K562 (cell line): ENCODE measurements around the gene CDYL. TPM values are rescaled to one million over a fixed set of nuclear protein-coding genes. Genes with fewer than 3 reads are reported as not detected.

Experiments used
- ATAC-seq: fragments of 200-7000 bp; cut with Tn5 transposase; 3 replicates; pipeline ENCODE4 v1.9.1; 2020; ENCODE audit warnings: moderate library complexity
- BruUV-seq: library from RNA; stranded (reverse); fragments of 400-500 nt; replicated peaks from 2 replicates; lab custom pipeline; 2021; lab: Mats Ljungman, UMichigan
- CTCF ChIA-PET: fragments of 300-600 bp; formaldehyde crosslinking; extraction: SDS; loops from one replicate; lab custom pipeline; 2021; ENCODE audit warnings: low intra/inter-chr PET ratio; lab: Yijun Ruan, JAX
- POLR2A ChIA-PET: fragments of 300-600, 350-650 bp; sonication (Branson Sonifier 250); formaldehyde crosslinking; extraction: SDS; loops from one replicate; lab custom pipeline; 2021; ENCODE audit warnings: antibody characterized with exemption, inconsistent platforms; lab: Yijun Ruan, JAX
- DNase-seq, 4 experiments: peaks; one replicate each; pipeline versions ENCODE4 v3.0.0 to v3.0.0-alpha.2; 2011 to 2018; ENCODE audit warnings: low spot score in 3 of 4, mixed read lengths in 3 of 4; ENCODE audit errors: extremely low read depth in 1 of 4
- FAIRE-seq: peaks from 2 replicates; lab custom pipeline; 2011; peaks lifted over from hg19 to GRCh38; lab: Jason Lieb, UNC
- H2AFZ ChIP-seq: 2 replicates; pipeline ENCODE4 v1.6.0; 2011; ENCODE audit warnings: low read depth, low read length, control low read depth, inconsistent platforms
- H3K27ac ChIP-seq: fragments of 200-600 bp; 3 replicates; pipeline ENCODE4 v1.8.0; 2011; ENCODE audit warnings: low read depth, mild to moderate bottlenecking, control low read depth, inconsistent platforms, low read length, moderate library complexity, mixed read lengths; ENCODE audit errors: extremely low read depth
- H3K27me3 ChIP-seq, 2 experiments: fragments of 300-600 bp in 1 of 2; 2 replicates in 1 of 2; 3 replicates in 1 of 2; pipeline versions ENCODE4 v1.6.0 to v1.8.0; 2011; ENCODE audit warnings: inconsistent platforms in 2 of 2, low read length in 2 of 2, mild to moderate bottlenecking in 1 of 2, mixed read lengths in 1 of 2, moderate library complexity in 1 of 2; ENCODE audit not compliant: control insufficient read depth in 2 of 2, insufficient read depth in 2 of 2
- H3K36me3 ChIP-seq: fragments of 300-600 bp; 3 replicates; pipeline ENCODE4 v1.8.0; 2011; ENCODE audit warnings: mild to moderate bottlenecking, low read length, inconsistent platforms; ENCODE audit not compliant: control insufficient read depth, insufficient read depth
- H3K4me1 ChIP-seq, 2 experiments: fragments of 200-600 bp in 1 of 2; replicated peaks in 1 of 2; 2 replicates in 1 of 2; 3 replicates in 1 of 2; pipeline versions ENCODE4 v1.5.1 to v1.8.0; 2011; ENCODE audit warnings: inconsistent platforms in 2 of 2, low read length in 2 of 2, mild to moderate bottlenecking in 1 of 2, mixed read lengths in 1 of 2, moderate library complexity in 1 of 2; ENCODE audit not compliant: control insufficient read depth in 2 of 2, insufficient read depth in 2 of 2
- H3K4me2 ChIP-seq: 2 replicates; pipeline ENCODE4 v1.6.1; 2011; ENCODE audit warnings: low read length, control low read depth, inconsistent platforms, mixed read lengths; ENCODE audit not compliant: insufficient read depth
- H3K4me3 ChIP-seq: fragments of 200-600 bp; sonication (generic), shearing (Covaris generic); 2 replicates; pipeline ENCODE4 v1.5.1; 2016; ENCODE audit warnings: control low read depth, inconsistent platforms
- H3K79me2 ChIP-seq: fragments of 200-600 bp; 3 replicates; pipeline ENCODE4 v1.8.0; 2011; ENCODE audit warnings: low read length, inconsistent platforms; ENCODE audit not compliant: control insufficient read depth, insufficient read depth
- H3K9ac ChIP-seq, 2 experiments: 2 replicates each; pipeline versions ENCODE4 v1.6.0 to v1.6.1; 2011; ENCODE audit warnings: low read depth in 2 of 2, low read length in 2 of 2, control low read depth in 1 of 2, inconsistent platforms in 1 of 2, mild to moderate bottlenecking in 1 of 2, mixed read lengths in 1 of 2; ENCODE audit not compliant: insufficient read depth in 1 of 2
- H3K9me1 ChIP-seq: one replicate; pipeline ENCODE4 v1.6.0; 2011; ENCODE audit warnings: inconsistent platforms, mild to moderate bottlenecking, low read length, moderate library complexity; ENCODE audit not compliant: control insufficient read depth, insufficient read depth
- H3K9me3 ChIP-seq: replicated peaks from 2 replicates; pipeline ENCODE4 v1.5.1; 2011; ENCODE audit warnings: low read depth, low read length, inconsistent platforms; ENCODE audit not compliant: control insufficient read depth, insufficient read depth
- H4K20me1 ChIP-seq: replicated peaks from 2 replicates; pipeline ENCODE4 v1.6.1; 2011; ENCODE audit warnings: low read length, inconsistent platforms, mixed read lengths; ENCODE audit not compliant: control insufficient read depth, insufficient read depth
- HMGN3 ChIP-seq: IDR thresholded peaks from 2 replicates; pipeline ENCODE4 v1.6.1; 2011; ENCODE audit warnings: borderline replicate concordance, low read depth, mild to moderate bottlenecking, mixed read lengths, low read length; ENCODE audit not compliant: insufficient read length; ENCODE audit errors: extremely low read depth
- MAX ChIP-seq: sonication (generic); formaldehyde crosslinking; IDR thresholded peaks from 2 replicates; pipeline ENCODE4 v1.9.0; 2022; ENCODE audit warnings: mild to moderate bottlenecking, missing genetic modification reagents
- WGBS: fragments of 100-300 bp; shearing (Covaris generic); methylation state at CpG from one replicate; pipeline ENCODE4 v1.1.6; 2016; ENCODE audit warnings: low coverage, mixed read lengths; ENCODE audit not compliant: insufficient coverage; ENCODE audit errors: missing lambda C conversion rate; 5-methylcytosine and 5-hydroxymethylcytosine counted together
- in situ Hi-C: fragments of 300-500 bp; cut with MboI; formaldehyde crosslinking; loops from 4 replicates; pipeline ENCODE4 v1.15.0; 2018; ENCODE audit warnings: inconsistent platforms, mixed read lengths
- intact Hi-C: fragments of 100-400 bp; cut with micrococcal nuclease; formaldehyde crosslinking; loops from 2 replicates; pipeline ENCODE4 v1.14.2; 2022
- polyA plus RNA-seq, 8 experiments: library from polyadenylated mRNA; depleted of rRNA in 4 of 8; stranded (reverse) in 5 of 8; unstranded in 3 of 8; fragments of >200 nt; fragmentation: Nextera tagmentation in 2 of 8; fragmentation: Illumina TruSeq in 1 of 8; extraction: Ambion mirVana in 2 of 8; extraction: Trizol in 1 of 8; gene quantifications; 2 replicates each; pipeline versions ENCODE4 v1.2.1 to v1.2.3, GENCODE V29; 2011 to 2014; ENCODE audit warnings: inconsistent platforms in 1 of 8, missing spikeins in 1 of 8
- total RNA-seq, 7 experiments: library from RNA; depleted of rRNA in 6 of 7; stranded (reverse); fragments of >200 nt in 6 of 7; fragmentation: Illumina TruSeq in 2 of 7; extraction: Trizol in 2 of 7; gene quantifications; 2 replicates each; pipeline versions ENCODE4 v1.2.1 to v1.2.3, GENCODE V29; 2011 to 2021; ENCODE audit warnings: low replicate concordance in 1 of 7
- TF ChIP-seq, protein P1 (sequence below): sonication (generic); formaldehyde crosslinking; IDR thresholded peaks from 2 replicates; pipeline ENCODE4 v1.8.1; 2023; ENCODE audit warnings: mild to moderate bottlenecking, missing genetic modification reagents

The CDYL gene
- total and polyA plus RNA-seq, 9 of the 15 experiments (the other 6 are each of a cell fraction or from before 2014, with no cell fraction given) = 8.1 to 45.8 (median 40.8) TPM

DNA sequence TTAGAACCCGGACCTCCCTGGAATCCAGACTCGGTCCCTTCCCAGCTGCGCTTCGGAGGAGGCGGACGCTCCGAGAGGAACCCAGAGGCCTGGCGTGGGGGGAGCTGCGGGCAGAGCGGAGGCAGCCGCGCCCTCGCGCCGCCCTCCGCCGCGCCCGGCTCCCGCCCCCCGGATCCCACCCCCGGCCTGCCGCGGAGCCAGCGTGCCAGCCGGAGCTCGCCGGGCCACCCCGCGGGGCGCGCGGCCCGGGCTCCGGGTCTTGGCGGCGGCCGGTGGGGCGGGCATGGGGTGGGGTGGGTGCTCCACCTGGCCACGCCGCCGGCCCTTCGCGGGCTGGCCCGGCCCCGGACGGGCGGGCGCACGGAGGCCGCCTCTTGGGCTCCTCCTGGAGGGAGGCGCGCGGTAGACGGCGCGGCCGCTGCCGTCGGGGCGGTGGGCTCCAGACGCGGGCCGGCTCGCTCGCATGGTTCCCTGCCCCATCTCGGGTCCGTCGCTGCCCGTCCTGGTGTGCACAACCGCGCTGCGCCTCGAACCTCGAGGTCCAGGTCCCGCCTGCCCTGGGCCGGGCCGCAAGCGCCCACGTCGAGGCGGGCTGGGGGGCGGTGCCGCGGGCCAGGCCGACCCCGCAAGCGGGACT lies 592 bp upstream of the CDYL start:
- Histone ChIP-seq H3K4me2 (peak overlapping the region; percentile 17; the same call in 1 of the 2 replicates), H3K9ac (0 out of 4 replicates have a peak overlapping the region, but pooled peaks of 1 of the 2 experiments have one; percentile 38), H4K20me1 (peaks cover 3% of the 10 kb centered on the region), H3K9me3 (peaks cover 18% of the 10 kb centered on the region), H2AFZ (peak overlapping the region; percentile 69; the same call in 1 of the 2 replicates), H3K79me2 (peaks cover 37% of the 10 kb centered on the region), H3K4me1 (peaks cover 10 to 21% of the 10 kb centered on the region in 2 experiments), H3K27me3 (no peaks in the 10 kb centered on the region; a peak in 1 of 5 replicates), H3K36me3 (no peaks in the 10 kb centered on the region; the same call in 2 of the 3 replicates), H3K9me1 (no peaks in the 10 kb centered on the region), H3K4me3 (no peak overlapping the region), H3K27ac (no peak overlapping the region)
- ATAC-seq (no peak), DNase-seq (peak in 2 of 4 experiments; percentile 19 to 21), FAIRE-seq (no peak)
- POLR2A ChIA-PET = interaction anchor here (1.0 to 3.1 kb wide), 4 partner anchors 10 to 128 kb away, joined by 3 to 12 read pairs (median 4); no protein-coding TSS in a partner anchor
- intact Hi-C loops = loop anchor here (2.0 kb wide), 1 partner anchor 127 kb away; no protein-coding TSS in a partner anchor
- in situ Hi-C loops = no loop called here
- TF ChIP-seq, protein P1, sequence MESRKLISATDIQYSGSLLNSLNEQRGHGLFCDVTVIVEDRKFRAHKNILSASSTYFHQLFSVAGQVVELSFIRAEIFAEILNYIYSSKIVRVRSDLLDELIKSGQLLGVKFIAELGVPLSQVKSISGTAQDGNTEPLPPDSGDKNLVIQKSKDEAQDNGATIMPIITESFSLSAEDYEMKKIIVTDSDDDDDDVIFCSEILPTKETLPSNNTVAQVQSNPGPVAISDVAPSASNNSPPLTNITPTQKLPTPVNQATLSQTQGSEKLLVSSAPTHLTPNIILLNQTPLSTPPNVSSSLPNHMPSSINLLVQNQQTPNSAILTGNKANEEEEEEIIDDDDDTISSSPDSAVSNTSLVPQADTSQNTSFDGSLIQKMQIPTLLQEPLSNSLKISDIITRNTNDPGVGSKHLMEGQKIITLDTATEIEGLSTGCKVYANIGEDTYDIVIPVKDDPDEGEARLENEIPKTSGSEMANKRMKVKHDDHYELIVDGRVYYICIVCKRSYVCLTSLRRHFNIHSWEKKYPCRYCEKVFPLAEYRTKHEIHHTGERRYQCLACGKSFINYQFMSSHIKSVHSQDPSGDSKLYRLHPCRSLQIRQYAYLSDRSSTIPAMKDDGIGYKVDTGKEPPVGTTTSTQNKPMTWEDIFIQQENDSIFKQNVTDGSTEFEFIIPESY (CRISPR knock-in tag) = peak; percentile 84
- TF ChIP-seq HMGN3 (peak; percentile 14), MAX (no peak)
- BruUV-seq = no TSS peak
- CTCF ChIA-PET = interaction anchor here (0.5 kb wide), 1 partner anchor 461 kb away, joined by 3 read pairs; no protein-coding TSS in a partner anchor
- 35% methylated on average over 20 of the region's 88 CpGs for WGBS
